Smooth muscle cell of the brain vasculature (primary cell): Measurements from ENCODE around the gene EML5.
"Not testable (repeated sequence)": the region's sequence is repeated elsewhere in the genome, so short reads cannot be mapped to it uniquely, and the experiment has no call there.

Experiments
- DNase-seq: peaks from one replicate; pipeline ENCODE4 v3.0.0-alpha.2; 2012; ENCODE audit warnings: low read depth, low spot score

EML5 gene

GRCh38 chr14:88792473-88793258, at the start of gene EML5:
Gene EML5, minus strand, starts transcription at chr14:88792953. Its CDS starts 450 bp downstream, at chr14:88792503.
- DNase-seq, result peak; percentile 6

DNA sequence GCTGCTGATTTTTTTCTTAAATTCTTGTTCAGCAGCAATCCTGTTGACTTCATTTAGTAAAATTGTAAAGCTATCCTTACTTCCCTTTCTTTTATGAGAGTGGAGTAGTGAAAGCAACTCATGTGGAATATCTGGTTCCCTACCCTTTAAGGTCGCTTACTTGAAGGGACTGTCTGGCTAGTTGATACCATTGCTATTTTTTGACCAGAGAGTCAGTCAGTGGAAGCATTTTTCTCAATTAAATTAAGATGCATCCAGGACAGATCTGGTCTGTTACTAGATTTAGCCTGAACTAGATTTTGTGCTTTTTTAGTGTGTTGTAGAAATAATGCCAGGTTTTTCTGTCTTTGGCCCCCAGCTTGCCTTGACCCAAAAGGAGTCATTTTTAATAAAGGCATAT, 49.7 kb upstream of the EML5 start:
- DNase-seq, result no peak

- no peak for DNase-seq
Measured at GRCh38 chr14:88841741-88842140, 49.0 kb upstream of the EML5 start.

GRCh38 chr14:88840926-88841325, 48.2 kb upstream of the EML5 start:
- DNase-seq, result no peak

DNA sequence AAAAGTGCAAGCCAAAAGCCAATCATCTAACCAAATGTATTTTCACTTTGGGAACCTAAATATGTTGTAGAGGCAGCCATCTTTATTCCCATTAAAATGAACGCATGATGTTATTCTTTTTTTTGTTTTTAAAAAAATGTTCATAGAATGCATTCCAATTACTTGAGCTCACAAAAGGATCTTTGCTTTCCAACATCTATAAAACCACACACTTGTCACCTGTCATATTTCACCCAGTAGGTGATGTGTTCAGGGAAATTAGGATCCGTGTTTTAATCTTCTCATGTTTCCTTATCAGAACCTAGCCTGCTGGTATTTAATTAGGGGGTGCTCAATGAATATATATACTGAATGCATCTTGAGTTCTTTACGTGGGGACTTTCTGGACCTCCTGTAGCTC, 45.3 kb upstream of the EML5 start:
- no peak for DNase-seq

DNA sequence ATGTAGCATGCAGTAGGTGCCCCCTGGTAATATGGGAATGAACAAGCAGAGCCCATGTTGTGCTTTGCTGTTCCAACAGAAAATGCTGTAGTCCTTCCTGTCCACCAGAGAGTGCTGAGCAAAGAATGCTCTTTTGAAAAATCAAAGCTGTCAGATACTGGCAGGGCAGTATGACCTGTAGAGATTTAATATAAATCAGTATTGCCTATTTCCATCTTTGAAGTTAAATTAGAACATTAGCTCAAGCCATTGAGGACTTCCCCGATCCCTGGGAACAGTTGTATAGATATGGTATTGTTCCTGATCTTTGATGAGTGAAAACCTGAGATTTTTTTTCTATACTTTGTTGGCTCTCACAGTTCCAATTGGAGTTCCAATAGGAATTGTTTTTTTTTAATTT, 44.7 kb upstream of the EML5 start:
- DNase-seq, result no peak

- peak; percentile 3 for DNase-seq
Measured at GRCh38 chr14:88835661-88836060, 42.9 kb upstream of the EML5 start.

DNA sequence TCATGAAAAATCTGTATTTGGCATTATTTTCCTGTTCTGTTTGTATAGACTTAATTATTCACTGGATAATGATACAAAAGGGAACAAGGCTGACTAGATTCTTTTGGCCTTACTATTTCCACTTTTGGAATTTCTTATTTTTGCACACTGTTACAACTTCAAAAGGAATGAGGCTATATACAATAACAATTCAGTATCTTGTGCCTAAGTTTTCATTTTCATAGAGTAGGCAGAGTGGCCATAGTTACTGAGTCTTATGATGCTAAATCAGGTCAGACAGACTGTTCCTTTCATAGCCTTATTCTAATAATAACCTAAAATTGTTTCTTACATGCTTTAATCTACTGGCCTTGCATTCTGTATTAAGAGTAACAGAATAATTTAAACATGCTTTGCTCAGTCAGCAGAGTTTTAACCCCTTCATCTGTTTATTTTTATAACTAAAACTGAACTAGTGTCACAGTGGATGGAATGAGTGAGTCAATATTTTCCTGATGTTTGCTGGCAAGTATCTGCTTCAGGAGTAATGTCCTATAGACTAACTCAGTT, 42.2 kb upstream of the EML5 start:
- peak; percentile 47 for DNase-seq

DNA sequence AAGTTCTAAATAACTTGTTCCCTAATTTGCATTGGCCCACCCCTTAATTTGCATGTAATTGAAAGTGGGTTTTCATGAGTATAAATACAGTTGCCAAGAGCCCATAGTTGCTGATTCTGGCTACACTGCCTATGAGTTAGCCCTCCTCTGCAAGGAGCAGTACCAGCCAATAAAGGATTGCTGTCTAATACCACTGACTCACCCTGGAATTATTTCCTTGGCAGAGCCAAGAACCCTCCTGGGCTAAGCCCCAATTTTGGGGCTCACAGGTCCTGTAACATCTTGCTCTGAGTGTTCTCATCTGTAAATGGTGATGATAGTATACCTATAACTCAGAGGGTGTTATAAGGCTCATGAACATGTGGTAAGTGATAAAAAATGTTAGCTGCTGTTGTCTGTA, 38.5 kb upstream of the EML5 start:
- no peak for DNase-seq

DNA sequence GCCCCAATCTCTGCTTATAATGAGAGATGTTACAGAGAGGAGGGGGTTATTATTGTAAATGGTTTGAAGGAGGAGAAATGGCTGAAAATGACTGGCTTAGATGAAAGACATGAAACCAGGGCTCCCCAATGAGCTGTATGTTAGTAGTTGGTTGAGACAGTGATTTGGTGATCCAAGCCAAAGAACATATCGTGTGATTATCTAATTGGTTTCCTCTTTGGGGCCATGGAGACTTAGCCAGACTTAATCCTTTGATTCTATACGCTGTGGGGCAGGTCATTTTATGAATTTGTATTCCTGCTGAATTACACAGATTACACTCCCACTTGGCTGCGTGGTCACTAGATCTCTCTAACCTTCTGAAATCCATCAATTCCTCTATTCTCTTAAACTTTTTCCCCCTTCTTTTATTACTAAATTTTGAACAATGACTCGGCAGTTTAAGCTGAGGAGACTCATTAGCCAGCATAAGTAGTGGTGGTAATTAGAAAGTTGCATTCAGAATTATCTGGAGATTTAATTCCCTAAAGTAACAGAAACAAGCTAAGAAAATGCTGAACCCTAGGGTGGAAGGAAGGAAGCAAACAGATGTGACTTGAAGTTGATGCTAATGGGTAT, 37.0 kb upstream of the EML5 start:
- DNase-seq, result no peak

DNA sequence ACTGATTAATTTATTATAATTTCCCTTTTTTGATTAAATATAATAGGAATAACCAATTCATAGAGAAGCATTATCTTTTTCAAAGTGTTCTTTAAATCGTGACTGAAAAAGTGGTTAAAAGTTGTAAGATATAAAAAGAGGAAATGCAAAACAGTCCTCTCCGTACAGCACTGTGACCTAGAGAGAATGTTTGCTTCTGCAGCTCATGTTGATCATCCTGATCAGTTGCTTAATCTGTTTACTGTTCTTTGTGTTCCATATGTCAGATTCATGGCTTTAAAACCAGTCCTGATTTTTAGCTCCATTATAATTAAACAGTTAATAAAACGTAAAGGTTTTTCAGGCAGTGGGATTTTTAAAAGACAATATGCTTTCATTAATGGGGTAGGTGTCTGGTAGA, 36.4 kb upstream of the EML5 start:
- DNase-seq, result no peak

DNA sequence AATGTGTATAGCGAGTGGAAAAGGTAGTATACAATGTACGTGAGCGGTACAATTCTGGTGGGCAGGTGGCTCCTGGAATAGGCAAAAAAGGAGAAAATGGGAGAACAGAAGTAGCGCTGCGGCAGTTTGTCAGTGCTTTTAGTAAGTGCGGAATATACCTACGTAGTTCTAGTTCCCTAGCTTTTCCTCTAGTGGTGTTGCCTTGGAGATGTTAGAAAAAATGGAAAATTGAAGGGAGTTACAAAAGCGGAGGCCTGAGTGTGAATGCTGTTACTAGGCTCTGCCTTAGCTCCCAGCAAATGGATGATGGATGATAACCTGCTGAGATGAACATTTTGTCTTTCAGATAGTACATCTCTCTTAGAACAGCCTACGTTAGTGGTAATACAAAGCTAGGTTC, 32.8 kb upstream of the EML5 start:
- no peak for DNase-seq

GRCh38 chr14:88825078-88825458, 32.3 kb upstream of the EML5 start:
- no peak for DNase-seq

DNA sequence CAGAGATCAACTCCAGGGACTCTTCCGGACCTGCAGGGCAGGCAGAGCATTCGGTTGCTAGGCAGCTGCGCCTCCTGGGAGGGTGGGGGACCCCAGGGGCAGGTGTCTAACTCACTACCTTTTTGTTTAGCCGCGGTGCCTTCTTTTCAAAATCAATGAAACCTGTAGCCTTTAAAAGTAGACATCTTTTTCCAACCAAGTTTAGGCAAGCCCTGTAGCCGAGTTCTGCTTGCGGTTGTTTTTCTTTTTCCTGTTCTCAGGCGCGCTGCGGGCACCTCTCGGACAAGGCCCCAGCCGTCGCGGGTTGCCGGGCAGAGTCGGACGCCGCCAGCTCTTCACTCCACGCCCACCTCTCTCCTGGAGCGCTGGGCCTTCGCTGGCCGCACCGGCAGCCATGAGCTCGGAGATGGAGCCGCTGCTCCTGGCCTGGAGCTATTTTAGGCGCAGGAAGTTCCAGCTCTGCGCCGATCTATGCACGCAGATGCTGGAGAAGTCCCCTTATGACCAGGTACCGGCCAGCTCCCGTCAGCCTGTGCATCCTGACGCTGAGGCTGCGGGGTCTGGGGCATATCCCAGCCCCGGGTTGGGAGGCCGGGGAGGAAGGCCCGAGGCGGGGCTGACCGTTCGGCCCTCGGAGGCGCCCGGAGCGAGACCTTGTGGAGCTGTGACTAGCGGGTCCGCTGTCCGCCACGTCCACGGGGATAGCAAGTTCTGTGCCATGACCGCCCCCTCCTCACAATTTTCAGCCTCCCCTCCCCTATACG, 31.7 kb upstream of the EML5 start, which contains the start of gene TTC8:
TTC8 (plus strand) TSS at position 338 of the 764 bp plus-strand sequence; CDS start at position 395, 57 bp downstream.
- DNase-seq, result peak; percentile 78

DNA sequence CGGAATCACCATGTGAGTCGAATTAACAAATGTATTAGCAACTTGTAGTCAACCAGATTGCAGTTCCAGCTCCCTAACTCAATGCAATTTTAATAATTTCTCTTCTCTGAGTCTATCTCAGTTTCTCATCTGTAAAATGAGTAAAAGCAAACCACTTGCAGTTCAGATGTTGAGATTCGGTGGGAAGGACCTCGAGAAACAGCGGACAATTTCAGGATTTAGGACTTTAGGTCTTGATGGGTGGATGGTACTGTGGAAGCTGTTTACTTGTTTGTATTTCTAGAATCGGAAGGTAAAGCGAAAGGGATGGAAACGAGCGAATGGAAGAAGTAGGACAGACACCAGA, 31.2 kb upstream of the EML5 start:
- no peak for DNase-seq

- no peak for DNase-seq
Measured at GRCh38 chr14:88821888-88822287, 29.1 kb upstream of the EML5 start.

DNA sequence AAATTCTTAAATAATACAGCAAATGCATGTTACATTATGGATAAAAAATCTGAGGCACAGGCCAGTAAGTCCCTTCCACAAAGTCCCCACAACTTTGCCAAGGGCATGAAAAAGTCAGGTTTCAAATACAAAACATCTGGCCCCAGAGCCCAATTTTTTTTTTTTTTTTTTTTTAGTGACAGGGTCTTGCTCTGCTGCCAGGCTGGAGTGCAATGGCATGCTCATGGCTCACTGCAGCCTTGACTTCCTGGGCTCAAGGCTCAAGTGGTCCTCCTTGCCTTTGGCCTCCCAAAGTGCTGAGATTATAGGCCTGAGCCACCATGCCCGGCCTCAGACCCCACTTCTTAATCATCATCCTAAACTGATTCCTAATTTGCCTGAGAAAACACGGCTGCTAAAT, 28.6 kb upstream of the EML5 start:
- no peak for DNase-seq

GRCh38 chr14:88819674-88820073, 26.9 kb upstream of the EML5 start:
- not testable (repeated sequence) for DNase-seq

- no peak for DNase-seq
Measured at GRCh38 chr14:88818018-88818417, 25.3 kb upstream of the EML5 start.

DNA sequence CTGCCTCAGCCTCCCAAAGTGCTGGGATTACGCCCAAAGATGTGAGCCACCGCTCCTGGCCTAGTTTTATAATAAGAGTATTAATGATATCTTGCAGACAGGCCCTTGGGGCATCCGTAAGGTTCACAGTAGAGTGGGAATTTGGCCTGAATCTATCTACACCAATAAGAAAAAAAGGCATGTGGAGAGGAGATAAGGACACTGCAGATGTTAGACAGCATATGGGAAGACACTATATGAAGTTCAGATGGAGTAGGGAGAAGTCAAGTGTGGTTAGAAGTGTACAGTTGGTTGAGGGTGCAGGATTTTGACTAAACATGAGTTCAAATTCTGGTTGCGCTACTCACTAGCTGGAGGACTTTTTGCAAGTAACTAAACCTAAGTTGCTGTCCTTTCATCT, 23.2 kb upstream of the EML5 start:
- no peak for DNase-seq

DNA sequence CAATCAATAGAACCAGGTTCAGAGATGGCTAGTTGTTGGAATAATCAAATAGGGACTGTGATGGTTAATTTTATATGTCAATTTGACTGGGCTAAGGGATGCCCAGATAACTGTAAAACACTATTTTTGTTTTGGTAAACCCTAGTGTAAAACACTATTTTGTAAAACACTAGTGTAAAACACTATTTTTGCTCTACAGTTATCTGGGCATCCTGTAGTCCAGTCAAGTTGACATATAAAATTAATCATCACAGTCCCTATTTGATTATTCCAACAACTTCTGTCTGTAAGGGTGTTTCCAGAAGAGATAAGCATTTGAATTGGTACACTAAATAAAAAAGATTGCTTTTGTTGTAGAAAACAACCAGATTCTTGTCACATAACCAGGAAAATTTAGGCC, 15.6 kb upstream of the EML5 start:
- DNase-seq, result no peak

GRCh38 chr14:88804477-88804876, 11.7 kb upstream of the EML5 start:
- DNase-seq, result no peak
